ENCODE results near the gene NCOR1. TPM values are rescaled to one million over a fixed set of nuclear protein-coding genes. Genes with fewer than 3 reads are reported as not detected.

Gene NCOR1
- total RNA-seq, 1 donor from 2014 or later: 86.0 TPM

DNA sequence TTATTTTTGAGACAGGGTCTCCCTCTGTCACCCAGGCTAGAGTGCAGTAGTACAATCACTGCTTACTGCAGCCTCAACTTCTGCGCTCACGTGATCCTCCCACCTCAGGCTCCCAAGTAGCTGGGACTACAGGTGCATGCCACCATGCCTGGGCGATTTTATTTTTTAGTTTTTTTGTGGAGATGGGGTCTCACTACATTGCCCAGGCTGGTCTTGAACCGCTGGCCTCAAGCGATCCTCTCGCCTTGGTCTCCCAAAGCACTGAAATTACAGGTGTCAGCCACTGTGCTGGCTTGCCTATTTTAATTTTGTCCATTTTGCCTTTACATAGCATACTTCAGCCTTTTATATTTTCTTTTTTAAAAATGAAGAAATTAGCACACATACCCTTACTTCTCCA lies 164.5 kb downstream of the NCOR1 start:
- no peak overlapping the region for H3K4me3 ChIP-seq (ENCODE audit: low read depth, low read length)
- TF ChIP-seq CTCF (conservative IDR thresholded peaks at IDR 0.05; ENCODE audit: low read depth, low read length): no peak
- no peak for DNase-seq (ENCODE audit: low read depth)

GRCh38 chr17:16048811-16049449 lies 166.4 kb downstream of the NCOR1 start:
- DNase-seq (ENCODE audit: low read depth): no peak
- no peak overlapping the region for H3K4me3 ChIP-seq (ENCODE audit: low read depth, low read length)
- TF ChIP-seq CTCF (conservative IDR thresholded peaks at IDR 0.05; ENCODE audit: low read depth, low read length): no peak

- no peak overlapping the region for H3K4me3 ChIP-seq (ENCODE audit: low read depth, low read length)
- no peak for DNase-seq (ENCODE audit: low read depth)
- no peak for TF ChIP-seq CTCF (conservative IDR thresholded peaks at IDR 0.05; ENCODE audit: low read depth, low read length)
Measured at GRCh38 chr17:16046966-16047365, 168.4 kb downstream of the NCOR1 start.

- no peak overlapping the region for H3K4me3 ChIP-seq (ENCODE audit: low read depth, low read length)
- no peak for DNase-seq (ENCODE audit: low read depth)
- no peak for TF ChIP-seq CTCF (conservative IDR thresholded peaks at IDR 0.05; ENCODE audit: low read depth, low read length)
Measured at GRCh38 chr17:16044487-16044886, 170.8 kb downstream of the NCOR1 start.

GRCh38 chr17:16040710-16041251 lies 174.6 kb downstream of the NCOR1 start:
- no peak overlapping the region for H3K4me3 ChIP-seq (ENCODE audit: low read depth, low read length)
- TF ChIP-seq CTCF (conservative IDR thresholded peaks at IDR 0.05; ENCODE audit: low read depth, low read length): no peak

GRCh38 chr17:16037636-16038035 lies 177.7 kb downstream of the NCOR1 start:
- no peak overlapping the region for H3K4me3 ChIP-seq (ENCODE audit: low read depth, low read length)
- TF ChIP-seq CTCF (conservative IDR thresholded peaks at IDR 0.05; ENCODE audit: low read depth, low read length): no peak
- no peak for DNase-seq (ENCODE audit: low read depth)

More at GRCh38 chr17:16040710-16041251, 174.6 kb downstream of the NCOR1 start:
- DNase-seq (ENCODE audit: low read depth): peak; percentile 29

- H3K4me3 ChIP-seq (ENCODE audit: low read depth, low read length): no peak overlapping the region
- no peak for DNase-seq (ENCODE audit: low read depth)
- TF ChIP-seq CTCF (conservative IDR thresholded peaks at IDR 0.05; ENCODE audit: low read depth, low read length): no peak
Measured at GRCh38 chr17:16036261-16036660, 179.1 kb downstream of the NCOR1 start.
